PC-9 (cell line): ENCODE results near the gene PRKCH.

ENCODE experiments used
- CTCF ChIP-seq: fragments of 200-600 bp; sonication (generic); conservative IDR thresholded peaks from 2 replicates; pipeline ENCODE4 v1.6.1; 2017; ENCODE audit warnings: mixed run types, antibody characterized with exemption, mild to moderate bottlenecking, moderate library complexity
- EZH2 ChIP-seq: fragments of 200-600 bp; sonication (generic); IDR thresholded peaks from 2 replicates; pipeline ENCODE4 v1.8.0; 2017; ENCODE audit warnings: antibody characterized with exemption, low read depth

GRCh38 chr14:61321385-61322010, at the start of gene PRKCH:
- TF ChIP-seq CTCF (peak; percentile 46; the same call in 1 of the 2 replicates), EZH2 (no peak)
